DLD1 (cell line): ENCODE results near the gene PRSS21.

Source experiments
- in situ Hi-C: cut with HindIII; loops from 2 replicates; pipeline ENCODE4 v1.10.0; 2017; ENCODE audit warnings: low sequenced_read_pairs

PRSS21 gene

GRCh38 chr16:2804728-2805127 is 12.3 kb upstream of the PRSS21 start:
- in situ Hi-C loops = no loop called here

- in situ Hi-C loops = no loop called here
Measured at GRCh38 chr16:2806286-2806685, 10.8 kb upstream of the PRSS21 start.

- in situ Hi-C loops = no loop called here
Measured at GRCh38 chr16:2808181-2808580, 8.9 kb upstream of the PRSS21 start.

GRCh38 chr16:2809149-2809760 is 7.8 kb upstream of the PRSS21 start:
- in situ Hi-C loops = no loop called here

GRCh38 chr16:2810651-2811050 is 6.4 kb upstream of the PRSS21 start:
- in situ Hi-C loops = no loop called here

- in situ Hi-C loops = no loop called here
Measured at GRCh38 chr16:2811703-2812471, 5.2 kb upstream of the PRSS21 start.

GRCh38 chr16:2813771-2814221 is 3.2 kb upstream of the PRSS21 start:
- in situ Hi-C loops = no loop called here

- in situ Hi-C loops = no loop called here
Measured at GRCh38 chr16:2814551-2815298, 2.3 kb upstream of the PRSS21 start.

GRCh38 chr16:2815299-2815771 is 1.7 kb upstream of the PRSS21 start:
- in situ Hi-C loops = no loop called here

GRCh38 chr16:2817340-2818271 is 569 bp downstream of the PRSS21 start:
- in situ Hi-C loops = no loop called here

GRCh38 chr16:2818272-2818876 is 1.3 kb downstream of the PRSS21 start:
- in situ Hi-C loops = no loop called here

- in situ Hi-C loops = no loop called here
Measured at GRCh38 chr16:2819179-2819938, 2.3 kb downstream of the PRSS21 start.

GRCh38 chr16:2819939-2820835 is 3.1 kb downstream of the PRSS21 start:
- in situ Hi-C loops = no loop called here

GRCh38 chr16:2820836-2821486 is 3.9 kb downstream of the PRSS21 start:
- in situ Hi-C loops = no loop called here

- in situ Hi-C loops = no loop called here
Measured at GRCh38 chr16:2821487-2822157, 4.6 kb downstream of the PRSS21 start.

GRCh38 chr16:2822158-2822495 is 5.1 kb downstream of the PRSS21 start:
- in situ Hi-C loops = no loop called here

GRCh38 chr16:2822496-2822895 is 5.5 kb downstream of the PRSS21 start:
- in situ Hi-C loops = no loop called here

GRCh38 chr16:2824626-2825025 is 7.6 kb downstream of the PRSS21 start:
- in situ Hi-C loops = no loop called here
